GM12891 (cell line): ENCODE data around the gene POLN.
"Not testable (repeated sequence)": the region's sequence is repeated elsewhere in the genome, so short reads cannot be mapped to it uniquely, and the experiment has no call there.

ENCODE experiments used
- DNase-seq: peaks from one replicate; pipeline ENCODE4 v3.0.0; 2011; ENCODE audit warnings: low spot score; ENCODE audit not compliant: insufficient read length
- FAIRE-seq: peaks from 2 replicates; lab custom pipeline; 2011; peaks lifted over from hg19 to GRCh38; lab: Jason Lieb, UNC
- PAX5 ChIP-seq: IDR thresholded peaks from 2 replicates; pipeline ENCODE4 v1.6.1; 2011; ENCODE audit warnings: low read length, moderate library complexity, mild to moderate bottlenecking; ENCODE audit not compliant: insufficient read depth, severe bottlenecking
- POLR2A ChIP-seq: IDR thresholded peaks from 2 replicates; pipeline ENCODE4 v1.6.1; 2011; ENCODE audit warnings: low read depth, low read length, control low read depth
- POLR2AphosphoS5 ChIP-seq: IDR thresholded peaks from 2 replicates; pipeline ENCODE4 v1.6.1; 2011; ENCODE audit warnings: low read depth, low read length, control low read depth
- POU2F2 ChIP-seq: IDR thresholded peaks from 2 replicates; pipeline ENCODE4 v1.6.1; 2011; ENCODE audit warnings: low read depth, mild to moderate bottlenecking, control low read depth, low read length, moderate library complexity
- SPI1 ChIP-seq: IDR thresholded peaks from 2 replicates; pipeline ENCODE4 v1.6.1; 2011; ENCODE audit warnings: low read depth, low read length, control low read depth
- TAF1 ChIP-seq: IDR thresholded peaks from 2 replicates; pipeline ENCODE4 v1.6.1; 2011; ENCODE audit warnings: low read depth, low read length, control low read depth

The POLN gene

DNA sequence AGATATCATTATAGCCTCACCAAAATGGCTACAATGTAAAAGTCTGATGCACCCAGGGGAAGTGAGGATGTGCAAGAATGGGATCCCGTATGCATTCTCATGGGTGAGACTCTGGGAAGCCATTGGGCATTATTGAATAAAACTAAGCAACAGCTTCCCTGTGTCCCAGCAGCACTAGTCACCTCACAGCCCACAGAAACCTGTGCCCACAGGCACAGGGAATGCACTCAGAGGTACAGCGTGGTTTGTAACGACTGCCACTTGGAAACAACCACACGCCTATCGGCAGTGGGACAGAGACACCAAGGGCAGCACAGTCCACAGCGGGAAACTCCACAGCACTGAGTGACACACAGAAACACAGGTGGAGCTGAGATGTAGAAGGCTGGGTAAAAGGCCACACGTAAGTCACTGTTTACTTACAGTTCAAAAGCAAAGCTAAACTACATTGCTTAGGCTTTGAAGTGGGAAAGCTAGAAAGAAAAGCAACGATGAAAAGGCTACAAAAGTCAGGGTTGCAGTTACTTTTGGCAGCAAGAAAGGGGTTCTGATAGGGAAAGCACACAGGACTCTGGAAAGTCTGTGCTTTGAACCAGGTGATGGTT lies 69.2 kb downstream of the POLN start:
- no peak for DNase-seq
- FAIRE-seq: no peak
- TF ChIP-seq POU2F2 (no peak), POLR2AphosphoS5 (no peak), POLR2A (no peak), TAF1 (no peak), SPI1 (no peak), PAX5 (no peak)

DNA sequence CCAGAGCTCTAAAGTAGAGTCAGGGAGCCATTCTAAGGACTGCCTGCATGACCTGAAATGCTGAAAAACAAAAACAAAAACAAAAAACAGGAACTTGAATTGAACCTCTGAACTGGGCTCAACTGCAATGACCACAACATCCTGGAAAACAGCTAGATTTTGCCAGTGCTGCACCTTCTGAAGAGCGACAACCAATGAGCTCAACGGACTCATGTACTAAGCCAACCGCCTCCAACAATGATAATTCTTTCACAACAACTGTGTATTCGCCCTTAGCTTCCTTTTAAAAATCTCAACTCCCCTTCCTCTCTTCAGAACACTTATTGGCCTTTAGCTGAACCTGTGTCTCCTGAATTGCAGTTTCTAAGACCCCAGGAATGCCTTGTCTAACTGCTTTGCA lies 69.8 kb downstream of the POLN start:
- FAIRE-seq (no peak), DNase-seq (no peak)
- TF ChIP-seq POU2F2: no peak
- no peak for TF ChIP-seq SPI1
- TF ChIP-seq PAX5: no peak
- TF ChIP-seq POLR2AphosphoS5: no peak
- no peak for TF ChIP-seq POLR2A
- TF ChIP-seq TAF1: no peak

DNA sequence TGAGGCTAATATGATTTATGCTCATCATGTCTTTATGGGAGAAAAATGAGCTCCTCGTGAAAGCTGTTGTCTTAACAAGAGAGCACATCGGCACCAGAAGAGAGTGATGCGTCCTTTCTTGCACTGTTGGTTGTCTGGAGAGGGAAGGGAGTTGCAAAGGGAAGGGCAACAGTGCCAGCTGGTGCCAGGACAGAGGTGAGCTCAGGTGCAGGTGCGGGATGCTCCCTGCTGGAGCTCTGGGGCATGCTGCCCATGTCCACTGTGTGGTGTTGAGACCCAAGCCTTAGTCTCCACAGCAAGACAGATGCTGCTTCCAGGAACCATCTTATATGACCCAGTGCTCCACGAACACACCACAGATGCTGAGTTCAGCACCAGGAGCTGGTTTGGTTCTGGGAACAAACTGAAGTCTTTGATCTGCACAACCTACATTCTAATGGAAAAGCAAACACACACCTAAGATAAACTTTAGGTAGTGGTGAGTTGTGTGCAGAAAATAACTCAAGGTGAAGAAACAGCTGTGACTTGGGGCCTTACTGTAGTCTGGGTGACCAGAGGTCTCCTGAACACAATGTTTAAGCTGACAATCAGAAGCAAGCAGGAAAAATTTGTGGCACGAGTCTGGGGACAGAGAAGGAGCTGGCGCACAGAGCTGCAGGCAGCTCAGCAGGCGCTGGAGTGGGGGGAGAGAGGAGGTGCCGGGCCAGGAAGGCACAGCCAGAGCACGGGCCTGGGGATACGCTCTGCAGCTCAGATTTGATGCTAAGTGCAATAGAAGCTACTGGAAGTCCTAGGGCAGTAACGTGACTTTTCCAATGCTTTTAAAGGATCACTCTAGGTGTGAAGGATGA lies 73.2 kb downstream of the POLN start:
- DNase-seq (no peak), FAIRE-seq (no peak)
- TF ChIP-seq POLR2AphosphoS5: no peak
- TF ChIP-seq POU2F2: no peak
- no peak for TF ChIP-seq POLR2A
- no peak for TF ChIP-seq TAF1
- TF ChIP-seq PAX5: no peak
- no peak for TF ChIP-seq SPI1

DNA sequence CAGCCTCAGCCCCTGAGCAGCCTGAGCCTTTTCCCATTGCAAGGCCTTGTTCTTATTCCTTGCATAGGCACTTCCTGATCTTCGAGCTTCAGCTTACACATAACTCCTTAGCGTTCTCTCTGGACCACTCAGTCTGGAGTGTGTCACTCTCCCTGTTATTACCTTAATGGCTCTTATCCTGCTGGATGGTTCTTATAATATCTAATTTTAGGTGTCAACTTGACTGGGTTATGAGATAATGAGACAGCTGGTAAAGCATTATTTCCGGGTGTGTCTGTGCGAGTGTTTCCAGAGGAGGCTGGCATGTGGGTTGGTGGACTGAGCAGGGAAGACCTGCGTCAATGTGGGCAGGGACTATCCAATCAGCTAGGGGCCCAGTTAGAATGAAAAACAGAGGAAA lies 75.7 kb downstream of the POLN start:
- DNase-seq (no peak), FAIRE-seq (no peak)

DNA sequence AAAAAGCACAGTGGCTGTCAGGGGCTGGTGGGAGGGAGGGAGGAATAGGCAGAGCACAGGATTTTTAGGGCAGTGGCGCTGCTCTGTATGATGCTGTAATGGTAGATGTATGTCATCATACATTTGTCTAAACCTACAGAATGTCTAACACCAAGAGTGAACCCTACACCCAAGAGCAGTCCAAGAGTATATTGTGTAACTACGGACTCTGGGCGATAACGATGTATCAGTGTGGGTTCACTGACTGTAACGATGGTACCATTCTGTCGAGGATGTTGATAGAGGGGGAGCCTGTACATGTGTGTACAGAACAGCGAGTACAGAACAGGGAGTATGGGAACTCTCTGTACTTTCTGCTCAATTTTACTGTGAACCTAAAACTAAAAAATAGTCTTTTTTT lies 76.5 kb downstream of the POLN start:
- FAIRE-seq: no peak
- TF ChIP-seq POLR2A (no peak), POU2F2 (no peak), PAX5 (no peak), SPI1 (no peak), TAF1 (no peak), POLR2AphosphoS5 (no peak)
- no peak for DNase-seq

More for the DNA sequence above, 75.7 kb downstream of the POLN start:
- no peak for TF ChIP-seq POU2F2

DNA sequence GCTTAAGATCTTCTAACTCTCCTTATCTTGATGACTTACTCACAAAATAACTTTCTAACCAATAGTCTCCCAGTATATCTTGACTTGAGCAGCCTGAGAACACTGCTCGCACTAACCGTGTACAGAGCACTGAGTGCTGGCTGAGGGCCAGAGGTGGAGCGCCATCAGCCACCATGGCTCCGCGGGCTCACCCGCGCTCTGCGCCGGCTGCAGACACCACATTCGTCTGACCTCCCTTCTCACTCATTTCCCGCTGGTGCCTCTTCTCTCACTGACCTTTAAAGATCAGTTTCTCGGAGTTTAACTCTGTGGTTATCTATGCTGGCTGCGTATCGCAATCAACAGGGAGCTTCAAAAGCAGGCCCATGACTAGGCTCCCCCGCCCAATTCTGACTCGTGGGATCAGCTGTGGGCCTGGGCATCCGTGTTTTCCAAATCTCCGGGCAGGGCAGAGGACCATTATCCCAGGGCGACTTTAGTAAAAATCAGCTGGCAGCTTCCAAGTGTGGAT lies 78.6 kb downstream of the POLN start:
- FAIRE-seq (no peak), DNase-seq (no peak)
- TF ChIP-seq SPI1 (no peak), POU2F2 (no peak), TAF1 (no peak), POLR2AphosphoS5 (no peak), PAX5 (no peak)

DNA sequence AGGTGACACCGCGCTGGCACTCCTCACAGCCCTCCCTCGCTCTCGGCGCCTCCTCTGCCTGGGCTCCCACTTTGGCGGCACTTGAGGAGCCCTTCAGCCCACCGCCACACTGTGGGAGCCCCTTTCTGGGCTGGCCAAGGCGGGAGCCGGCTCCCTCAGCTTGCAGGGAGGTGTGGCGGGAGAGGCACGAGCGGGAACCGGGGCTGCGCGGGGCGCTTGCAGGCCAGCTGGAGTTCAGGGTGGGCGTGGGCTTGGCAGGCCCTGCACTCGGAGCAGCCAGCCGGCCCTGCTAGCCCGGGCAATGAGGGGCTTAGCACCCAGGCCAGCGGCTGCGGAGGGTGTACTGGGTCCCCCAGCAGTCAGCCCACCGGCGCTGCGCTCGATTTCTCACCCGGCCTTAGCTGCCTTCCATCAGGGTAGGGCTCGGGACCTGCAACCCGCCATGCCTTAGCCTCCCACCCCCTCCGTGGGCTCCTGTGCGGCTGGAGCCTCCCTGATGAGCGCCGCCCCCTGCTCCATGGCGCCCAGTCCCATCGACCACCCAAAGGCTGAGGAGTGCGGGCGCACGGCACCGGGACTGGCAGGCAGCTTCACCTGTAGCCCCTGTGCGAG lies 80.7 kb downstream of the POLN start:
- not testable (repeated sequence) for DNase-seq, FAIRE-seq

DNA sequence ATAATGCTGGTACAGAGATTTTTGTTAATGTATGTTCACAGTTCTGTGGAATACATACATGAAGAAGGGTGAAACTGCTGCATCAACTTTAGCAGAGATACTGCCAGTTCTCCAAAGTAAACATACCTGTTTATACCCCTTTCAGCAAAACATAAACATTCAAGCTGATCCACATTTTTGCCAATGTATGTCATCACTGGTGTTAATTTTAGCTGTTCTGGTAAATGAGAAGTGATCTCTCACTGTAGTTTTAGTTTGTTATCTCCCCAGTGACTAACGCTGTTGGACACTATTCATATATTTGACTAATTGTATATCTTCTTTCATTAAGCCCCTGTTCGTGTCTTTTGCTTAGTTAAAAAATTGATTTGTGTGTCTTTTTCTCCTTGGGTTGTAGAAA lies 82.0 kb downstream of the POLN start:
- no peak for TF ChIP-seq POLR2AphosphoS5
- TF ChIP-seq POLR2A: no peak
- TF ChIP-seq SPI1: no peak
- TF ChIP-seq PAX5: no peak
- no peak for TF ChIP-seq POU2F2
- no peak for TF ChIP-seq TAF1
- DNase-seq: no peak
- no peak for FAIRE-seq

DNA sequence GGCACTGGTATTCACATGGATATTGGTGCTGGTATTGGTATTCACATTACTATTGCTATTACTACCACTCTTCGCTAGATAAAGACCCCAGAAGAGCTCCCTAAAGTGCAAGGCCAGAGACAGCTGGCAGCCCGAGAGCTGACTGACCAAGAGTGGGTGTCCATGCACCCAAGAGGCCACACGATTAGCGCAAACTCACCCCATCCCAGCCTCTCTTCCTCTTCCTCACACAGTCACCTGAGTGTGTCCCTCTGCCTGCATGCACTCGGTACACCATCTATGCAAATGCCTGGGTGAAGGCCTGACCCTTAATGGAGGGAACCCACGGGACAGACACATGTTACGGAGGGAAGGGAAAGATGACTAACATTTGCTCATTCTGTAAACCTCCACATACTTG lies 86.7 kb downstream of the POLN start:
- no peak for FAIRE-seq

More for the DNA sequence above, 86.7 kb downstream of the POLN start:
- no peak for DNase-seq
- no peak for TF ChIP-seq POU2F2
- no peak for TF ChIP-seq POLR2A
- no peak for TF ChIP-seq POLR2AphosphoS5
- no peak for TF ChIP-seq PAX5
- TF ChIP-seq SPI1: no peak
- no peak for TF ChIP-seq TAF1
